Measurements from ENCODE around the gene KCTD21. TPM values are rescaled to one million over a fixed set of nuclear protein-coding genes. Genes with fewer than 3 reads are reported as not detected.

KCTD21 gene
- total RNA-seq, 4 donors from 2014 or later = 6.6 to 20.4 (median 8.7) TPM

- peaks cover 0 to 7% (median 0%) of the 10 kb centered on the region in 4 donors for H3K4me1 ChIP-seq
- no peak for DNase-seq (ENCODE audit: low spot score in 2 of 2)
- 88 to 92% methylated on average over 2 of the region's 2 CpGs for WGBS, 2 donors
- no peak for TF ChIP-seq EP300 (IDR thresholded peaks at IDR 0.05)
- TF ChIP-seq POLR2A (IDR thresholded peaks at IDR 0.05) = no peak
- no peak for TF ChIP-seq CTCF (IDR thresholded peaks at IDR 0.05)
- no peak overlapping the region for H3K4me3 ChIP-seq
- no peaks in the 10 kb centered on the region for H3K27me3 ChIP-seq
- no peak overlapping the region for H3K27ac ChIP-seq
- H3K36me3 ChIP-seq = peaks cover 0 to 4% (median 0%) of the 10 kb centered on the region in 3 donors
- no peaks in the 10 kb centered on the region for H3K9me3 ChIP-seq
These were observed 40.6 kb downstream of the KCTD21 start for GRCh38 chr11:78147807-78148206.

- Histone ChIP-seq H3K27me3 (no peaks in the 10 kb centered on the region), H3K4me1 (peaks cover 0 to 12% (median 0%) of the 10 kb centered on the region in 4 donors), H3K36me3 (peaks cover 0 to 4% (median 0%) of the 10 kb centered on the region in 3 donors), H3K4me3 (no peak overlapping the region), H3K27ac (no peak overlapping the region), H3K9me3 (no peaks in the 10 kb centered on the region)
- 86 to 92% methylated on average over 1 of the region's 1 CpG for WGBS, 2 donors
- DNase-seq (ENCODE audit: low spot score in 2 of 2) = no peak
- TF ChIP-seq POLR2A (IDR thresholded peaks at IDR 0.05) (no peak), EP300 (IDR thresholded peaks at IDR 0.05) (no peak), CTCF (IDR thresholded peaks at IDR 0.05) (no peak)
These were observed 42.9 kb downstream of the KCTD21 start for GRCh38 chr11:78145511-78146025.

DNA sequence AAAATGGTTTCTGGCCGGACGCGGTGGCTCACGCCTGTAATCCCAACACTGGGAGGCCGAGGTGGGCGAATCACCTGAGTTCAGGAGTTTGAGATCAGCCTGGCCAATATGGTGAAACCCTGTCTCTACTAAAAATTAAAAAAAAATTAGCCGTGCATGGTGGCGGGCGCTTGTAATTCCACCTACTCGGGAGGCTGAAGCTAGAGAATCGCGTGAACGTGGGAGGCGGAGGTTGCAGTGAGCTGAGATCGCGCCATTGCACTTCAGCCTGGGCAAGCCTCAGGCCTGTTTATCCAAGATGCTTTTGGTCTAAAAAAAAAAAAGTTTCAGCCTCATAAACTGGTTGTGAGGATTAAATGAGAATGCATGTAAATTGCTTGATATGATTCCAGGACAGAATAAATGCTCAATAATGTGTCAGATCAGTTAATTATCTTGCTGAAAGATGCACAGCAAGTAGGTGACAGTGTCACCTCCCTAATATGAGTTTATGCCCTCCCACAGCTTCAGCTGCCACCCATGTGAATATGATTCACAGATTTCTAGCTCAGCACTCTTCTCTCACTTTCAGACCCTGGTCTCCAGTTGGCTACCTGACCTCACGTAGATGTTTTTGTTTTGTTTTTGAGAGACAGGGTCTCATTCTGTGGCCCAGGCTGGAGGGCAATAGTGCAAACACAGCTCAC, 47.9 kb downstream of the KCTD21 start:
- Histone ChIP-seq H3K9me3 (no peaks in the 10 kb centered on the region), H3K27ac (no peak overlapping the region), H3K27me3 (no peaks in the 10 kb centered on the region), H3K4me3 (peak overlapping the region in 3 of 4 donors; percentile 53 to 77 (median 54)), H3K36me3 (peaks cover 0 to 15% (median 0%) of the 10 kb centered on the region in 3 donors), H3K4me1 (peaks cover 0 to 25% (median 0%) of the 10 kb centered on the region in 4 donors)
- 58 to 73% methylated on average over 17 of the region's 17 CpGs for WGBS, 2 donors
- no peak for DNase-seq (ENCODE audit: low spot score in 2 of 2)
- TF ChIP-seq POLR2A (IDR thresholded peaks at IDR 0.05) (no peak), CTCF (IDR thresholded peaks at IDR 0.05) (no peak), EP300 (IDR thresholded peaks at IDR 0.05) (no peak)

DNA sequence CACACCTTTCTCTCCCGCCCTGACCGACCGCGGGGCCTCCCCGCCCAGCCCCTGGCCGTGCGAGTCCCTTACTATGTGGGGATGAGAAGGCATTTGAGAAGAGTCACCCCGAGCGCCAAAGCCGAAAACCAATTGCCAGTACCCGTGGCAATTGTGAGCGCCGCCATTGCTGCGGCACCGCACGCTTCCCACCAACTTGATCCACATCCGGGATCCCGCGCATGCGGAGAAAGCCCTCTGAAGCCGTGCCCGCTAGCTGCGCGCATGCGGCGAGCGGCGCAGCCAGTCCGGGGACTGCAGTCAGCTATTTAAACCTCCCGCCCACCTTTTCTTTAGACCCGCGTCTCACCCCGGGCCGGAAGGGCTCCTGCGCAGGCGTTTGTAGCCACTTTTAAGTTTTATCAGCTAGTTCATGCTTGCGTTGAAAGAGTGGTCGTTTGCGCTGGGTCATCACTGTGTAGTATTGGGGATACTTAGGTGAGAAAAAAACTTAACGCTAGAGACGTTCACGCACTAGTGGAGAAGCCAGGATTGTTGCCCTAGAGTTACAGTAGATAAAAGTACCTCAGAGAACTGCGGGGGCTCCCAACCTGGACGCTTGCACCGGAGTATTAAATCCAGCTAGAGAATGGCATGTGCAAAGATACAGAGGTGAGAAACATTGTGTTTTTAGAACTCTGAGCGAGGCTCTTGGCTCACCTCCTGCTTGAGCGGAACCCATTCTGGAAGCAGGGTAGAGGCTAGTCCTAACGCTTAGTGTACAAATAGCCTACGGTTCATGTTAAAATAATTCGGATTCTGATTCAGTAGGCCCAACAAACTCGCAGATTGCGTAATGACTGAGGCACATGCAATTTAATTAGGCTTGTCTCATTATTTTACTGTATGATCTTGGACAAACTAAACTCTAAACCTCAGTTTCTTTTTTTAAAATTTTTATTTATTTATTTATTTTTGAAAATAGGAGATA, 48.7 kb downstream of the KCTD21 start, which contains the start of gene ALG8:
Gene ALG8 (minus strand): TSS at position 205 of the 970 bp plus-strand sequence. CDS start 38 bp downstream, at position 167.
- Histone ChIP-seq H3K4me1 (peaks cover 0 to 25% (median 0%) of the 10 kb centered on the region in 4 donors), H3K27ac (peak within 1 kb of the TSS in 3 of 4 donors; percentile 34 to 82 (median 62)), H3K4me3 (peak within 1 kb of the TSS; percentile 52 to 77 (median 54)), H3K36me3 (peaks cover 0 to 22% (median 0%) of the 10 kb centered on the region in 3 donors), H3K9me3 (no peaks in the 10 kb centered on the region), H3K27me3 (no peaks in the 10 kb centered on the region)
- 1 to 3% methylated on average over 51 to 52 of the region's 52 CpGs for WGBS, 2 donors
- DNase-seq (ENCODE audit: low spot score in 2 of 2) = peak; percentile 85 to 91
- TF ChIP-seq POLR2A (IDR thresholded peaks at IDR 0.05) = peak in 1 of 2 donors; percentile 45
- peak in 1 of 5 experiments; percentile 40 for TF ChIP-seq CTCF (IDR thresholded peaks at IDR 0.05)
- TF ChIP-seq EP300 (IDR thresholded peaks at IDR 0.05) = peak; percentile 84 to 86

Measured in tibial nerve (tissue), 4 donors.